Measurements from ENCODE around the gene WDFY4. TPM values are rescaled to one million over a fixed set of nuclear protein-coding genes. Genes with fewer than 3 reads are reported as not detected.

The WDFY4 gene
- total RNA-seq, 1 donor from 2014 or later = 26.5 TPM

DNA sequence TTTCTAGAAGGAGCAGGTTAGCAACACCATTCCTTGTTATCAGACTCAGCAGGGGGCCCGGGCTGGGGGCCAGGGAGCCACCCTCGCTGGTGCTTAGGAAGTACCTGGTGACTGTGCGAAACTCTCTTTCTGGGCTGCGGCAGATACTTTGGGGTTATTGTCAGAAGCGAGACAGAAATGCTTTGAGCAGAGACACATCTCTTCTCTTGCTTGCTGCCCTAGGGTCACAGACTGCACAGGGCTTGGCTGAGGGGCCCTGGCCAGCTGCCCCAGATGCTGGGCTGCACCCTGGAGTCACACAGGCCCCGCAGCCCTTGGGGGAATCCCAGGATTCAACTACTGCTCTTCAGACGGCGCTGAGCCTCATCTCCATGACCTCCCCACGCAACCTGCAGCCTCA is 91.9 kb downstream of the WDFY4 start:
- Histone ChIP-seq H3K27me3 (no peaks in the 10 kb centered on the region), H3K4me1 (no peaks in the 10 kb centered on the region), H3K36me3 (no peaks in the 10 kb centered on the region), H3K27ac (no peak overlapping the region), H3K9me3 (no peaks in the 10 kb centered on the region), H3K4me3 (no peak overlapping the region)
- intact Hi-C loops (cut with DNase I) = no loop called here
- DNase-seq = no peak
- no peak for TF ChIP-seq CTCF (IDR thresholded peaks at IDR 0.05)
- ATAC-seq = no peak

DNA sequence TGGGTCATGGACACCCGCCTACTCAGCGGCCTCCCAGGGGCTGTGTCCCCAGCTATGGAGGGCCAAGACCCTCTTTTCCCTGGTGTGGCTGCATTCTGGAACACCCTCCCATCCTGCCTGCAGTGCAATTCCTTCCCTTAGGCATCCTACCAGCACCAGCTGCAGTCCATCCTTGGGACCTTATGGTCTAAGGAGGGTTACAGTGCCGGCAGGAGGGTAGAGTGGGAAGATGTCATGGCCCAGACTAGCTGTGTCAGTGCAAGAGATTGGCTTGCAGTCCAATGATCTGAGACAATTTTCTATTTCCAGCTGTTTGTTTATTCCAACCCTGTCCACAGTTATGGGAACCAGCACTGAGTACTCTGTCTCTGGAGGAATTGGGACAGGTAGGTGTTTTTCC is 92.4 kb downstream of the WDFY4 start:
- ATAC-seq (peak; percentile 20), DNase-seq (no peak)
- Histone ChIP-seq H3K36me3 (no peaks in the 10 kb centered on the region), H3K4me3 (no peak overlapping the region), H3K27ac (no peak overlapping the region), H3K9me3 (no peaks in the 10 kb centered on the region), H3K4me1 (no peaks in the 10 kb centered on the region), H3K27me3 (no peaks in the 10 kb centered on the region)
- no peak for TF ChIP-seq CTCF (IDR thresholded peaks at IDR 0.05)
- intact Hi-C loops (cut with DNase I) = no loop called here

- no peak overlapping the region for H3K4me3 ChIP-seq
- ATAC-seq (no peak), DNase-seq (no peak)
- no peaks in the 10 kb centered on the region for H3K36me3 ChIP-seq
- no peak for TF ChIP-seq CTCF (IDR thresholded peaks at IDR 0.05)
- H3K27ac ChIP-seq = no peak overlapping the region
- H3K27me3 ChIP-seq = no peaks in the 10 kb centered on the region
- intact Hi-C loops (cut with DNase I) = no loop called here
- no peaks in the 10 kb centered on the region for H3K9me3 ChIP-seq
- H3K4me1 ChIP-seq = no peaks in the 10 kb centered on the region
Measured at GRCh38 chr10:48778193-48778857, 93.7 kb downstream of the WDFY4 start.

DNA sequence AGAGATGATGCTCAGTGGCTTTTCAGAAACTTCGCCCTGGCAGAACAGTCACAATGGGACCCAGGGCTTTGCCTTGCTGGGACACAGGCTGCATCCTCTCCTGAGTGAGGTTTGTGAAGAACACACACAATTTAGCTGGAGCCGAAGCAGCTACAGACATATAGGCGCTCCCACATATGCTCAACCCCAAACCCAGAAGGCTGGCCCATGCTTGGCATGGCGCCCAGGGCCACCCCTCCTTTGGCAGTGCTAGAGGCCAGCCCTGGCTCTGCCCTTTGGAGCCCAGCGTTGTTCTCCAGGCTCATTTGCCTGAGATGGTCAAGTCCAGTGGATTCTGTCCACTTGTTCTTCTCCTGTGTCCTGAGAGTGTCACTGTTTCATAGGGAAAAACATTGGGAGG is 94.4 kb downstream of the WDFY4 start:
- intact Hi-C loops (cut with DNase I) = no loop called here
- Histone ChIP-seq H3K27ac (no peak overlapping the region), H3K4me3 (no peak overlapping the region), H3K4me1 (no peaks in the 10 kb centered on the region), H3K27me3 (no peaks in the 10 kb centered on the region), H3K36me3 (no peaks in the 10 kb centered on the region), H3K9me3 (no peaks in the 10 kb centered on the region)
- DNase-seq = no peak
- no peak for TF ChIP-seq CTCF (IDR thresholded peaks at IDR 0.05)
- ATAC-seq = no peak

DNA sequence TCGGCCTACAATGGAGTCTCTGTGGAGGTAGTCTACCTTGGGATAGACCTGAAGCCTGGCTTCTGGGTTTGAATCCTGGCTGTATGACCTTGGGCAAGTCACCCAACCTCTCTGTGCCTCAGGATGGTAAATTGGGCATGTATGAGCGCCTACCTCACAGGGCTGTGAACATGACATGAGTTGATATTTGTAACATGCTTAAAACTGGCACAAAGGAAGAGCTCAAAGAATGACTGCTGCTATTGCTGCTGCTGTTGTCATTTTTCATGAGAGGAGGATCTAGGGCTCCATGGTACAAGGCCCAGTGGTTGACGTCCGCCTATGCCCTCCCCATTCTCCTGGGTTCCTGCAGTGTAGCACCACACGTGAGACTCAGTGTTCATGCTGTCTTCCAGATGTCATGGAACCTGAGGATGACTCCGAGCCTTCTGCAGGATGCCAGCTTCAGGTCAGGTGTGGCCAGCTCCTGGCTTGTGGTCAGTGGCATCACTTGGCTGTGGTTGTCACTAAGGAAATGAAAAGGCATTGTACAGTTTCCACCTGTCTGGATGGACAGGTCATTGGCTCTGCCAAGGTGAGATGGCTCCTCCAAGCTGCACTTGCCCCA is 95.0 kb downstream of the WDFY4 start:
- DNase-seq (no peak), ATAC-seq (no peak)
- Histone ChIP-seq H3K27ac (no peak overlapping the region), H3K9me3 (no peaks in the 10 kb centered on the region), H3K27me3 (no peaks in the 10 kb centered on the region), H3K4me1 (no peaks in the 10 kb centered on the region), H3K36me3 (no peaks in the 10 kb centered on the region), H3K4me3 (no peak overlapping the region)
- intact Hi-C loops (cut with DNase I) = no loop called here
- TF ChIP-seq CTCF (IDR thresholded peaks at IDR 0.05) = no peak

Data from upper lobe of right lung (tissue), 1 donor.